Naive thymus-derived CD4-positive, alpha-beta T cell (primary cell): ENCODE data around the gene GGA2. TPM values are rescaled to one million over a fixed set of nuclear protein-coding genes. Genes with fewer than 3 reads are reported as not detected.
"Not testable (repeated sequence)": the region's sequence is repeated elsewhere in the genome, so short reads cannot be mapped to it uniquely, and the experiment has no call there.

Source experiments
- ATAC-seq: fragments of 150-1000 bp; cut with Tn5 transposase; 2 replicates; pipeline ENCODE4 v1.10.0; 2021; ENCODE audit warnings: mild to moderate bottlenecking, moderate library complexity
- CTCF ChIA-PET: fragments of 350-600 bp; sonication (Branson Sonifier 250); formaldehyde crosslinking; loops from one replicate; lab custom pipeline; 2021; ENCODE audit warnings: antibody characterized with exemption; lab: Charles Lee
- POLR2A ChIA-PET: fragments of 350-600 bp; sonication (Branson Sonifier 250); formaldehyde crosslinking; loops from one replicate; lab custom pipeline; 2021; ENCODE audit warnings: antibody characterized with exemption, inconsistent platforms; lab: Charles Lee
- DNase-seq, 9 donors: peaks; one replicate each; pipeline versions ENCODE4 v3.0.0 to v3.0.0-alpha.2; 2020 to 2022; ENCODE audit warnings: mixed read lengths in 1 of 9
- H3K27ac ChIP-seq: one replicate; pipeline ENCODE4 v1.7.0; 2013; ENCODE audit warnings: mild to moderate bottlenecking, low read depth, low read length, moderate library complexity
- H3K27me3 ChIP-seq, 2 donors: one replicate each; pipeline ENCODE4 v1.7.0; 2013; ENCODE audit warnings: low read length in 2 of 2, mild to moderate bottlenecking in 2 of 2, moderate library complexity in 2 of 2; ENCODE audit not compliant: control insufficient read depth in 2 of 2, insufficient read depth in 2 of 2
- H3K36me3 ChIP-seq, 3 experiments: 1 replicate in 2 of 3; 2 replicates in 1 of 3; pipeline ENCODE4 v1.7.0; 2013; ENCODE audit warnings: low read length in 3 of 3, mild to moderate bottlenecking in 3 of 3, moderate library complexity in 1 of 3; ENCODE audit not compliant: insufficient read depth in 3 of 3, control insufficient read depth in 2 of 3
- H3K4me1 ChIP-seq, 2 donors: one replicate each; pipeline ENCODE4 v1.7.0; 2013; ENCODE audit warnings: low read length in 2 of 2, mild to moderate bottlenecking in 2 of 2, moderate library complexity in 1 of 2; ENCODE audit not compliant: control insufficient read depth in 2 of 2, insufficient read depth in 2 of 2
- H3K4me3 ChIP-seq: 2 replicates; pipeline ENCODE4 v1.7.0; 2013; ENCODE audit warnings: mild to moderate bottlenecking, low read length
- H3K9me3 ChIP-seq, 3 experiments: 1 replicate in 2 of 3; 2 replicates in 1 of 3; pipeline ENCODE4 v1.7.0; 2013; ENCODE audit warnings: low read length in 3 of 3; ENCODE audit not compliant: control insufficient read depth in 2 of 3
- H3K27ac Mint-ChIP-seq, 9 donors: one replicate each; pipeline ENCODE4 v1.8.0; 2020 to 2022; ENCODE audit warnings: mixed read lengths in 9 of 9, mild to moderate bottlenecking in 8 of 9, moderate library complexity in 5 of 9, inconsistent platforms in 2 of 9
- H3K27me3 Mint-ChIP-seq, 5 donors: one replicate each; pipeline ENCODE4 v1.8.0; 2021 to 2022; ENCODE audit warnings: mixed read lengths in 5 of 5, mild to moderate bottlenecking in 1 of 5
- H3K36me3 Mint-ChIP-seq, 5 donors: one replicate each; pipeline ENCODE4 v1.8.0; 2020 to 2022; ENCODE audit warnings: mixed read lengths in 5 of 5, mild to moderate bottlenecking in 3 of 5, inconsistent platforms in 1 of 5
- H3K4me1 Mint-ChIP-seq, 7 donors: one replicate each; pipeline ENCODE4 v1.8.0; 2020 to 2022; ENCODE audit warnings: mixed read lengths in 7 of 7, mild to moderate bottlenecking in 3 of 7, inconsistent platforms in 1 of 7
- H3K4me3 Mint-ChIP-seq, 10 donors: one replicate each; pipeline ENCODE4 v1.8.0; 2020 to 2022; ENCODE audit warnings: mild to moderate bottlenecking in 10 of 10, mixed read lengths in 10 of 10, moderate library complexity in 6 of 10, inconsistent platforms in 2 of 10
- H3K9me3 Mint-ChIP-seq, 11 donors: one replicate each; pipeline ENCODE4 v1.8.0; 2020 to 2022; ENCODE audit warnings: mixed read lengths in 11 of 11, mild to moderate bottlenecking in 4 of 11, inconsistent platforms in 1 of 11, moderate library complexity in 1 of 11
- intact Hi-C, 2 donors: fragments of 100-400 bp; cut with micrococcal nuclease; formaldehyde crosslinking; loops; one replicate each; pipeline ENCODE4 v1.15.1; 2023
- polyA plus RNA-seq, 2 donors: library from polyadenylated mRNA; unstranded; fragments of 300-500 nt; fragmentation: Illumina TruSeq; gene quantifications; one replicate each; pipeline ENCODE4 v1.2.3, GENCODE V29; 2021
- total RNA-seq, 6 experiments: library from RNA in 5 of 6; stranded (reverse) in 5 of 6; gene quantifications; 1 replicate in 5 of 6; 2 replicates in 1 of 6; pipeline ENCODE4 v1.2.3 and lab custom pipeline; 2021 to 2026

GGA2 gene
- total and polyA plus RNA-seq, 7 experiments from 2014 or later, result 41.7 to 138 (median 104) TPM

DNA sequence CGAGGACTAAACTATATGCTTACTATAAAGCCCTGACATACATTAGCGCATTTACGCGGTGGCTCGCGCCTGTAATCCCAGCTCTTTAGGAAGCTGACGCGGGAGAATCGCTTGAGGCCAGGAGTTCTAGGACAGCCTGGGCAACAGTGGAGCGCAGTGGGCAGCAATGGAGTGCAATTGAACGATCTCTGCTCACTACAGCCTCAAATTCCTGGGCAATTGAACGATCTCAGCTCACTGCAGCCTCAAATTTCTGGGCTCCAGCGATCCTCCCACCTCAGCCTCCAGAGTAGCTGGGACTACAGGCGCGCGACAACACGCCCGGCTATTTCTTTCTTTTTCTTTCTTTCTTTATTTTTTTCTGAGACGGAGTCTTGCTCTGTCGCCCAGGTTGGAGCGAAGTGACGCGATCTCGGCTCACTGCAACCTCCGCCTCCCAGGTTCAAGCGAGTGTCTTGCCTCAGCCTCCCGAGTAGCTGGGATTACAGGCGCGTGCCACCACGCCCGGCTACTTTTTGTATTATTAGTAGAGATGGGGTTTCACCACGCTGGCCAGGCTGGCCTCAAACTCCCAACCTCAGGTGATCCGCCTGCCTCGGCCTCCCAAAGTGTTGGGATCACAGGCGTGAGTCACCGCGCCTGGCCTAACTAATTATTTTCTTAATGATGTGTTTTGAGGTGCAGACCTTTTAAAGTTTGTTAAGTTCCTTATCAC, 56.8 kb downstream of the GGA2 start:
- DNase-seq, result no peak
- peak overlapping the region; percentile 88 to 99 (median 93) for H3K4me3 Mint-ChIP-seq
- peaks cover 0 to 1% (median 0%) of the 10 kb centered on the region in 11 donors for H3K9me3 Mint-ChIP-seq
- no peaks in the 10 kb centered on the region for H3K9me3 ChIP-seq
- peaks cover 0 to 3% (median 0%) of the 10 kb centered on the region in 5 donors for H3K36me3 Mint-ChIP-seq
- H3K27me3 Mint-ChIP-seq, result no peaks in the 10 kb centered on the region
- peaks cover 9 to 10% of the 10 kb centered on the region in 2 donors for H3K4me1 ChIP-seq
- POLR2A ChIA-PET, result interaction anchor here (0.6 to 2.1 kb wide), 4 partner anchors 57 to 1313 kb away, joined by 3 to 6 read pairs (median 4); partner anchors contain the start of gene GGA2
- peak overlapping the region; percentile 87 to 96 (median 91) for H3K27ac Mint-ChIP-seq
- CTCF ChIA-PET, result interaction anchor here (1.6 kb wide), 1 partner anchor 17 kb away, joined by 5 read pairs; no protein-coding TSS in a partner anchor
- intact Hi-C loops, result loop anchor here (1.0 to 5.0 kb wide), 7 partner anchors 19 to 1084 kb away; partner anchors contain the start of genes EARS2 (in 2 of the 2), UBFD1 (in 2 of the 2), DCTN5 (in 1 of the 2) and GGA2 (in 1 of the 2)
- peaks cover 26 to 38% (median 32%) of the 10 kb centered on the region in 7 donors for H3K4me1 Mint-ChIP-seq
- H3K27ac ChIP-seq, result peak overlapping the region; percentile 78
- peaks cover 0 to 7% (median 0%) of the 10 kb centered on the region in 3 experiments for H3K36me3 ChIP-seq
- no peak for ATAC-seq
- peak overlapping the region; percentile 92 for H3K4me3 ChIP-seq
- H3K27me3 ChIP-seq, result no peaks in the 10 kb centered on the region

DNA sequence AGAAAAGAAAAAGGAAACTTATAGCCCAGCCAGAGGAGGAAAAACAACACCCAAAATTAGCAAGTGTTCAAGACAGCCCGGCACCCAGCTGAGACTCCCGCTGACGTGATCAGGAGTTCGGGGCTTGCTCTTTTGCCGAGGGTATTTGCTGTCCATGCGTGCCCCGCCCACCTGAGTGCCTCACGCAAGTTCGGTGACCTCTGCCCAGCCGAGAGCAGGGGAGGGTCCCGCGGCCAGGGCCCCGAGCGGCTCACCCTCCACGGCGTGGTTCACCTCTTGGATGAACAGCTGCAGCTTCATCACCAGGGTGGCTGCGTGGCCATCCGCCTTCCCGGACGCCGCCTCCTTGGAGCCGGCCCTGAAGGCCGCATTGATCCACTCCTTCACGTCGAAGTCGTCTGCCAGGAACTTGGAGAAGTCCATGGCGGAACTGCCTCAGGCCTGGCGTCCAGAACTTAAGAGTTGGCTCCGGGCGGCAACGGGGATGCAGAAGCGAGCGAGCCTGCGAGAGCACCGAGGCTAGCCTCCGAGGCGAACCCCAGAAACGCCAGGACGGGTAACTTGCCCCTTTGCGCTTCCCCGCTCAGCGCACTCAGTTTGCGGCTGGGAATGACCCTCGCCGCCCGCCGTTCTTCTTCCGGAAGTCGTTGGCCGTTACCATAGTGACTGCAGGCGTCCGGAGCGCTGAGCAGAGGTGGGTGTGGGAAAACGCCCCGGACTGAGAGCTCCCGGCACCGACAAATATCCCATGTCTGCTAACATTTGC, 57.5 kb downstream of the GGA2 start, which contains the start of gene COG7:
Gene COG7, minus strand, starts transcription at position 618 of the 766 bp plus-strand sequence. Its CDS starts 195 bp downstream, at position 423.
- Mint-ChIP-seq H3K36me3 (peaks cover 0 to 4% (median 0%) of the 10 kb centered on the region in 5 donors), H3K4me3 (peak within 1 kb of the TSS; percentile 88 to 99 (median 93)), H3K27me3 (no peaks in the 10 kb centered on the region), H3K4me1 (peaks cover 27 to 44% (median 39%) of the 10 kb centered on the region in 7 donors), H3K9me3 (peaks cover 0 to 1% (median 0%) of the 10 kb centered on the region in 11 donors), H3K27ac (peak within 1 kb of the TSS; percentile 87 to 96 (median 91))
- DNase-seq (peak; percentile 71 to 88 (median 85)), ATAC-seq (peak; percentile 94)
- Histone ChIP-seq H3K4me1 (peaks cover 9 to 10% of the 10 kb centered on the region in 2 donors), H3K27ac (peak within 1 kb of the TSS; percentile 78), H3K9me3 (no peaks in the 10 kb centered on the region), H3K4me3 (peak within 1 kb of the TSS; percentile 92), H3K27me3 (no peaks in the 10 kb centered on the region), H3K36me3 (peaks cover 0 to 7% (median 0%) of the 10 kb centered on the region in 3 experiments)
- intact Hi-C loops, result loop anchor here (1.0 to 5.0 kb wide), 7 partner anchors 18 to 1085 kb away; partner anchors contain the start of genes EARS2 (in 2 of the 2), UBFD1 (in 2 of the 2), DCTN5 (in 1 of the 2) and GGA2 (in 1 of the 2)
- POLR2A ChIA-PET, result interaction anchor here (0.6 to 2.1 kb wide), 5 partner anchors 9 to 1314 kb away, joined by 3 to 6 read pairs (median 3); partner anchors contain the start of gene GGA2
- CTCF ChIA-PET, result interaction anchor here (1.6 kb wide), 1 partner anchor 17 kb away, joined by 5 read pairs; no protein-coding TSS in a partner anchor

DNA sequence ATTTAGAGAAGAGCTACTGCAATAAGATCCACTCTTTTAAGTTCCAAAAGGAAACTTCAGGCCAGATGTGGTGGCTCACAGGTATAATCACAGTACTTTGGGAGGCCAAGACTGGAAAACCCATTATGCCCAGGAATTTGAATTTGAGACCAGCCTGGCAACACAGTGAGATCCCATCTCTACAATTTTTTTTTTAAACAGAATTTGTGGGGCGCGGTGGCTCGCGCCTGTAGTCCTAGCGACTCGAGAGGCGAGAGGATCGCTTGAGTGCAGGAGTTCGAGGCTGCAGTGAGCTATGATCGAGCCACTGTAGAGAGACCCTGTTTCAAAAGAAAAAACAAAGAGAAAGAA, 58.1 kb downstream of the GGA2 start:
- peaks cover 9 to 10% of the 10 kb centered on the region in 2 donors for H3K4me1 ChIP-seq
- ChIA-PET CTCF (interaction anchor here (0.7 to 1.6 kb wide), 2 partner anchors 16 to 22 kb away, joined by 3 to 5 read pairs; no protein-coding TSS in a partner anchor), POLR2A (interaction anchor here (0.6 to 2.1 kb wide), 4 partner anchors 10 to 58 kb away, joined by 3 to 6 read pairs (median 4); partner anchors contain the start of gene GGA2)
- peaks cover 0 to 1% (median 0%) of the 10 kb centered on the region in 11 donors for H3K9me3 Mint-ChIP-seq
- intact Hi-C loops, result loop anchor here (2.0 to 5.0 kb wide), 5 partner anchors 17 to 1085 kb away; partner anchors contain the start of genes DCTN5 (in 1 of the 2), NDUFAB1 (in 1 of the 2), PALB2 (in 1 of the 2) and RBBP6 (in 1 of the 2)
- no peaks in the 10 kb centered on the region for H3K9me3 ChIP-seq
- peaks cover 0 to 7% (median 0%) of the 10 kb centered on the region in 3 experiments for H3K36me3 ChIP-seq
- peak overlapping the region; percentile 87 to 96 (median 91) for H3K27ac Mint-ChIP-seq
- H3K36me3 Mint-ChIP-seq, result peaks cover 0 to 4% (median 0%) of the 10 kb centered on the region in 5 donors
- peaks cover 27 to 44% (median 39%) of the 10 kb centered on the region in 7 donors for H3K4me1 Mint-ChIP-seq
- no peak for DNase-seq
- peak overlapping the region; percentile 78 for H3K27ac ChIP-seq
- H3K27me3 Mint-ChIP-seq, result no peaks in the 10 kb centered on the region
- no peaks in the 10 kb centered on the region for H3K27me3 ChIP-seq
- peak overlapping the region; percentile 92 for H3K4me3 ChIP-seq
- ATAC-seq, result no peak
- peak overlapping the region; percentile 88 to 99 (median 93) for H3K4me3 Mint-ChIP-seq

DNA sequence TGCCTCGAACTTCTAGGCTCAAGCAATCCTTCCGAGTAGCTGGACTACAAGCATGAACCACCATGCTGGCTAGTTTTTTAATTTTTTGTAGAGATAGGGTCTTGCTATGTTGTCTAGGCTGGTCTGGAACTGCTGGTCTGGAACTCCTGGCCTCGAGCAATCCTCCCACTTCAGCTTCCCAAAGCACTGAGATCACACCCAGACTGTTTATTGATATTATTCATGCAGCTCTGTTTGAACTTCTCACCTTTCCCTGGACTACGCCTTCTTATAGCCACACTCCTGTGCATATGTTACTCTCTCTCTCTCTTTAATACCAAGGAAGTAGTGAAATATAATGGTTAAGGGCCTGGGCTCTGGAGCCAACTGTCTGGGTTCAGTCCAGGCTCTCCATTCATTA, 61.9 kb downstream of the GGA2 start:
- no peaks in the 10 kb centered on the region for H3K27me3 Mint-ChIP-seq
- ATAC-seq (no peak), DNase-seq (no peak)
- H3K27me3 ChIP-seq, result no peaks in the 10 kb centered on the region
- no peak overlapping the region for H3K4me3 ChIP-seq
- POLR2A ChIA-PET, result no interaction called here
- peaks cover 9 to 10% of the 10 kb centered on the region in 2 donors for H3K4me1 ChIP-seq
- CTCF ChIA-PET, result interaction anchor here (1.0 kb wide), 2 partner anchors 12 to 14 kb away, joined by 3 read pairs; no protein-coding TSS in a partner anchor
- no peak overlapping the region for H3K4me3 Mint-ChIP-seq
- intact Hi-C loops, result no loop called here
- H3K36me3 Mint-ChIP-seq, result peaks cover 0 to 12% (median 3%) of the 10 kb centered on the region in 5 donors
- H3K4me1 Mint-ChIP-seq, result peaks cover 30 to 42% (median 39%) of the 10 kb centered on the region in 7 donors
- no peaks in the 10 kb centered on the region for H3K9me3 ChIP-seq
- H3K36me3 ChIP-seq, result peaks cover 0 to 32% (median 0%) of the 10 kb centered on the region in 3 experiments
- peak overlapping the region in 3 of 9 donors; percentile 4 to 49 (median 38) for H3K27ac Mint-ChIP-seq
- peaks cover 0 to 3% (median 0%) of the 10 kb centered on the region in 11 donors for H3K9me3 Mint-ChIP-seq
- H3K27ac ChIP-seq, result no peak overlapping the region

DNA sequence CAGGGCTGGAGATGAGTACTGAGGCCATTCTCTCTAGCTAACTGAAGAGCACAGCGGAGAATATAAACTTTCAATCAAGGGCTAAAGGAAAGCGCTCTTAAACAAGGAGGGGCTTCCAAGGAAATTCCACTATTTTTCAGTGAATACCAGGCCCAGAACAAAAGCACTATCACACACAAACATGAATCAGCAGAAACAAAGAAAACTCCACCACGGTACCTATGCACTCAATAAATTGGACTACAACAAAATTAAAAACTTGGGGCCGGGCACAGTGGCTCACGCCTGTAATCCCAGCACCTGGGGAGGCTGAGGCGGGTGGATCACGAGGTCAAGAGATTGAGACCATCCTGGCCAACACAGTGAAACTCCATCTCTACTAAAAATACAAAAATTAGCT, 72.8 kb downstream of the GGA2 start:
- H3K27ac Mint-ChIP-seq, result not testable (repeated sequence)
- intact Hi-C loops, result loop anchor here in 1 of 2 donors (10.0 kb wide), 1 partner anchor 1883 kb away; no protein-coding TSS in a partner anchor

More for the DNA sequence above, 72.8 kb downstream of the GGA2 start:
- H3K4me1 ChIP-seq, H3K9me3 ChIP-seq, H3K9me3 Mint-ChIP-seq, H3K4me3 Mint-ChIP-seq, H3K4me1 Mint-ChIP-seq, ATAC-seq, POLR2A ChIA-PET, DNase-seq, H3K27ac ChIP-seq, H3K4me3 ChIP-seq, H3K27me3 Mint-ChIP-seq, H3K27me3 ChIP-seq: not testable (repeated sequence)
- peaks cover 7 to 49% (median 21%) of the 10 kb centered on the region in 5 donors for H3K36me3 Mint-ChIP-seq
- H3K36me3 ChIP-seq, result peaks cover 5 to 59% (median 11%) of the 10 kb centered on the region in 3 experiments
- CTCF ChIA-PET, result interaction anchor here (0.6 kb wide), 1 partner anchor 250 kb away, joined by 3 read pairs; no protein-coding TSS in a partner anchor
